Hepatocyte (in vitro differentiated cells): ENCODE results near the gene METRNL.

Experiments used
- CTCF ChIP-seq: fragments of 200-600 bp; sonication (generic); IDR thresholded peaks from 2 replicates; pipeline ENCODE4 v1.5.1; 2016; ENCODE audit warnings: antibody characterized with exemption, mild to moderate bottlenecking; ENCODE audit not compliant: poor library complexity
- EZH2 ChIP-seq: fragments of 200-600 bp; sonication (generic); IDR thresholded peaks from 2 replicates; pipeline ENCODE4 v1.6.1; 2016; ENCODE audit warnings: antibody characterized with exemption, mild to moderate bottlenecking, borderline replicate concordance
- EZH2phosphoT487 ChIP-seq: fragments of 200-600 bp; sonication (generic); IDR thresholded peaks from one replicate; pipeline ENCODE4 v1.6.1; 2018; ENCODE audit warnings: antibody characterized with exemption, mild to moderate bottlenecking, low read depth, moderate library complexity; ENCODE audit not compliant: unreplicated experiment, severe bottlenecking

GRCh38 chr17:83051396-83052240 lies 27.8 kb upstream of the METRNL start:
- no peak for TF ChIP-seq EZH2
- no peak for TF ChIP-seq EZH2phosphoT487
- TF ChIP-seq CTCF: no peak
